ENCODE results near the gene FANCC.

DNA sequence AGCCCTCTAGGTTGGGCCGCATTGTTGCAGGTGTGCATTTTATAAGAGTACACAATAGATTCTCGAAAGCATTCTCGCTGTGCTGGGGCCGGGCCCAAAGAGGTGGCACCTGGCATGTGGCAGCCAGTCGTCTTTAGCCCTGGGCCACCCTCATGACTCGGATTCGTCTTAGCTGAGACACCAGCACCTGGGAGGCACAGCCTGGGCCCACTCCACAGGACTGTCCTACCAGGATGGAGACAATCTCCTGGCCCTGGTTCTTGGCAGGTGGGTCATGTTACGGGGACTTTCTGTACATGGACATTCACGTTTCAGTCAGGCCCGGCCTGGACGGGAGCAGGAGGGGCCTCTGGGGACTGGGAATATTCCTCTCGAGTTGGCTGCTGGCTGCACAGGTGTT is 212.5 kb downstream of the FANCC start:
- no peak for TF ChIP-seq EP300 (IDR thresholded peaks at IDR 0.05; ENCODE audit: borderline replicate concordance in 1 of 2, low read depth in 1 of 2, low read length in 1 of 2)
- TF ChIP-seq TAF1 (IDR thresholded peaks at IDR 0.05; ENCODE audit: borderline replicate concordance, low read depth, low read length), result no peak
- TF ChIP-seq, protein P1, sequence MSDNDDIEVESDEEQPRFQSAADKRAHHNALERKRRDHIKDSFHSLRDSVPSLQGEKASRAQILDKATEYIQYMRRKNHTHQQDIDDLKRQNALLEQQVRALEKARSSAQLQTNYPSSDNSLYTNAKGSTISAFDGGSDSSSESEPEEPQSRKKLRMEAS (IDR thresholded peaks at IDR 0.05; ENCODE audit: low read depth), result no peak
- TF ChIP-seq EZH2phosphoT487 (IDR thresholded peaks at IDR 0.05; ENCODE audit: borderline replicate concordance, low read depth), result no peak
- TF ChIP-seq, protein P2, sequence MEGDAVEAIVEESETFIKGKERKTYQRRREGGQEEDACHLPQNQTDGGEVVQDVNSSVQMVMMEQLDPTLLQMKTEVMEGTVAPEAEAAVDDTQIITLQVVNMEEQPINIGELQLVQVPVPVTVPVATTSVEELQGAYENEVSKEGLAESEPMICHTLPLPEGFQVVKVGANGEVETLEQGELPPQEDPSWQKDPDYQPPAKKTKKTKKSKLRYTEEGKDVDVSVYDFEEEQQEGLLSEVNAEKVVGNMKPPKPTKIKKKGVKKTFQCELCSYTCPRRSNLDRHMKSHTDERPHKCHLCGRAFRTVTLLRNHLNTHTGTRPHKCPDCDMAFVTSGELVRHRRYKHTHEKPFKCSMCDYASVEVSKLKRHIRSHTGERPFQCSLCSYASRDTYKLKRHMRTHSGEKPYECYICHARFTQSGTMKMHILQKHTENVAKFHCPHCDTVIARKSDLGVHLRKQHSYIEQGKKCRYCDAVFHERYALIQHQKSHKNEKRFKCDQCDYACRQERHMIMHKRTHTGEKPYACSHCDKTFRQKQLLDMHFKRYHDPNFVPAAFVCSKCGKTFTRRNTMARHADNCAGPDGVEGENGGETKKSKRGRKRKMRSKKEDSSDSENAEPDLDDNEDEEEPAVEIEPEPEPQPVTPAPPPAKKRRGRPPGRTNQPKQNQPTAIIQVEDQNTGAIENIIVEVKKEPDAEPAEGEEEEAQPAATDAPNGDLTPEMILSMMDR (IDR thresholded peaks at IDR 0.05), result no peak
- no peak for TF ChIP-seq RFX5 (IDR thresholded peaks at IDR 0.05; ENCODE audit: low read length)
- no peak for TF ChIP-seq GABPA (IDR thresholded peaks at IDR 0.05; ENCODE audit: low read depth)
- no peak for TF ChIP-seq USF1 (IDR thresholded peaks at IDR 0.05; ENCODE audit: borderline replicate concordance, low read depth)
- no peak for TF ChIP-seq YY1 (IDR thresholded peaks at IDR 0.05; ENCODE audit: low read depth)
- no peak for TF ChIP-seq FOXM1 (IDR thresholded peaks at IDR 0.05; ENCODE audit: low read depth)
- TF ChIP-seq SIN3A (IDR thresholded peaks at IDR 0.05; ENCODE audit: borderline replicate concordance, low read depth, low read length), result no peak
- TF ChIP-seq POLR2AphosphoS5 (IDR thresholded peaks at IDR 0.05; ENCODE audit: low read depth, low read length), result no peak
- no peak for TF ChIP-seq TEAD4 (IDR thresholded peaks at IDR 0.05; ENCODE audit: borderline replicate concordance, insufficient read depth)
- no peak for TF ChIP-seq ELF1 (IDR thresholded peaks at IDR 0.05)
